HCT116 (cell line): Measurements from ENCODE around the gene STK32C. TPM values are rescaled to one million over a fixed set of nuclear protein-coding genes. Genes with fewer than 3 reads are reported as not detected.

Source experiments
- ATAC-seq: fragments of 200-7000 bp; cut with Tn5 transposase; 2 replicates; pipeline ENCODE4 v1.9.1; 2020; ENCODE audit warnings: mild to moderate bottlenecking, moderate library complexity
- BruUV-seq: library from RNA; stranded (reverse); fragments of 400-500 nt; replicated peaks from 2 replicates; lab custom pipeline; 2021; lab: Mats Ljungman, UMichigan
- CTCF ChIA-PET: fragments of 300-600 bp; sonication (Branson Sonifier 250); formaldehyde crosslinking; loops from one replicate; lab custom pipeline; 2021; ENCODE audit warnings: antibody characterized with exemption; lab: Charles Lee
- POLR2A ChIA-PET: fragments of 300-600, 350-600 bp; sonication (Branson Sonifier 250); formaldehyde crosslinking; loops from one replicate; lab custom pipeline; 2021; ENCODE audit warnings: antibody characterized with exemption; lab: Charles Lee
- RAD21 ChIA-PET, 2 experiments: fragments of 300-600 bp; sonication (Branson Sonifier 250); formaldehyde crosslinking; loops; one replicate each; lab custom pipeline; 2023; ENCODE audit warnings: low total read pairs in 2 of 2; ENCODE audit not compliant: uncharacterized antibody in 2 of 2, unreplicated experiment in 2 of 2, low non-redundant PET in 1 of 2; lab: Charles Lee
- DNase-seq: peaks from one replicate; pipeline ENCODE4 v3.0.0-alpha.2; 2010; ENCODE audit warnings: low read depth, low spot score
- H2AFZ ChIP-seq: fragments of 200-600 bp; shearing (Covaris generic), sonication (generic); 2 replicates; pipeline ENCODE4 v1.6.1; 2017; ENCODE audit warnings: low read depth, mixed run types, mixed read lengths, antibody characterized with exemption, low read length; ENCODE audit not compliant: poor library complexity, severe bottlenecking
- H3K27ac ChIP-seq: 2 replicates; pipeline ENCODE4 v1.5.1; 2012; ENCODE audit warnings: low read depth, low read length
- H3K27me3 ChIP-seq: fragments of 200-600 bp; sonication (generic); 2 replicates; pipeline ENCODE4 v1.6.1; 2016; ENCODE audit warnings: mixed run types, low read length, mixed read lengths; ENCODE audit not compliant: insufficient read depth
- H3K36me3 ChIP-seq, 2 experiments: fragments of 200-500 bp in 1 of 2; fragments of 200-600 bp in 1 of 2; sonication (Bioruptor generic) in 1 of 2; sonication (generic) in 1 of 2; 2 replicates each; pipeline versions ENCODE4 v1.5.1 to v1.6.1; 2014 to 2016; ENCODE audit warnings: low read length in 2 of 2, inconsistent platforms in 1 of 2, mixed read lengths in 1 of 2, mixed run types in 1 of 2; ENCODE audit not compliant: insufficient read depth in 2 of 2, control insufficient read depth in 1 of 2
- H3K4me1 ChIP-seq, 2 experiments: fragments of 200-600 bp in 1 of 2; sonication (generic) in 1 of 2; 2 replicates each; pipeline versions ENCODE4 v1.5.1 to v1.6.1; 2012 to 2017; ENCODE audit warnings: low read length in 2 of 2, inconsistent platforms in 1 of 2, mild to moderate bottlenecking in 1 of 2, mixed read lengths in 1 of 2, mixed run types in 1 of 2, moderate library complexity in 1 of 2; ENCODE audit not compliant: insufficient read depth in 2 of 2, control insufficient read depth in 1 of 2
- H3K4me2 ChIP-seq: fragments of 200-600 bp; sonication (generic); 2 replicates; pipeline ENCODE4 v1.6.1; 2017; ENCODE audit warnings: mixed run types, low read length, mixed read lengths
- H3K4me3 ChIP-seq, 2 experiments: fragments of 200-600 bp in 1 of 2; sonication (generic) in 1 of 2; replicated peaks in 1 of 2; 2 replicates each; pipeline ENCODE4 v1.5.1; 2011 to 2016; ENCODE audit warnings: low read length in 2 of 2, control low read depth in 1 of 2, low read depth in 1 of 2, mild to moderate bottlenecking in 1 of 2, mixed read lengths in 1 of 2, mixed run types in 1 of 2
- H3K79me2 ChIP-seq: fragments of 200-600 bp; sonication (generic); 2 replicates; pipeline ENCODE4 v1.6.1; 2017; ENCODE audit warnings: mild to moderate bottlenecking, mixed run types, low read length, moderate library complexity, mixed read lengths; ENCODE audit not compliant: insufficient read depth
- H3K9ac ChIP-seq: fragments of 200-600 bp; sonication (generic); 2 replicates; pipeline ENCODE4 v1.6.1; 2016; ENCODE audit warnings: low read length, mixed read lengths
- H3K9me2 ChIP-seq: fragments of 200-600 bp; sonication (generic), shearing (Covaris generic); 2 replicates; pipeline ENCODE4 v1.6.1; 2017; ENCODE audit warnings: mixed run types, mild to moderate bottlenecking, moderate library complexity; ENCODE audit not compliant: insufficient read depth
- H3K9me3 ChIP-seq, 2 experiments: fragments of 200-500 bp in 1 of 2; fragments of 200-600 bp in 1 of 2; sonication (Bioruptor generic) in 1 of 2; sonication (generic) in 1 of 2; 2 replicates each; pipeline ENCODE4 v1.6.1; 2014 to 2017; ENCODE audit warnings: low read length in 2 of 2, mixed read lengths in 2 of 2, inconsistent platforms in 1 of 2, low read depth in 1 of 2, mild to moderate bottlenecking in 1 of 2, mixed run types in 1 of 2, moderate library complexity in 1 of 2; ENCODE audit not compliant: control insufficient read depth in 1 of 2, insufficient read depth in 1 of 2
- H4K20me1 ChIP-seq: fragments of 200-600 bp; sonication (generic), shearing (Covaris generic); 2 replicates; pipeline ENCODE4 v1.6.1; 2017; ENCODE audit warnings: mixed run types, mild to moderate bottlenecking, moderate library complexity; ENCODE audit not compliant: insufficient read depth
- CTCF ChIP-seq, 3 experiments: fragments of 200-600 bp in 1 of 3; sonication (generic) in 1 of 3; IDR thresholded peaks in 2 of 3; conservative IDR thresholded peaks in 1 of 3; 2 replicates each; pipeline ENCODE4 v1.5.1; 2012 to 2017; ENCODE audit warnings: low read depth in 2 of 3, low read length in 2 of 3, antibody characterized with exemption in 1 of 3, borderline replicate concordance in 1 of 3, control low read depth in 1 of 3, mild to moderate bottlenecking in 1 of 3, mixed read lengths in 1 of 3, mixed run types in 1 of 3, moderate library complexity in 1 of 3; ENCODE audit not compliant: insufficient read depth in 1 of 3
- EGR1 ChIP-seq: IDR thresholded peaks from 2 replicates; pipeline ENCODE4 v1.6.1; 2012; ENCODE audit warnings: low read depth
- SP1 ChIP-seq: IDR thresholded peaks from 2 replicates; pipeline ENCODE4 v1.6.1; 2012; ENCODE audit warnings: low read depth
- ZFX ChIP-seq: fragments of 450-650 bp; IDR thresholded peaks from 2 replicates; pipeline ENCODE4 v1.6.1; 2017
- intact Hi-C: fragments of 100-400 bp; cut with micrococcal nuclease; formaldehyde crosslinking; loops from 2 replicates; pipeline ENCODE4 v1.10.0; 2022
- total RNA-seq: library from RNA; stranded (reverse); gene quantifications from one replicate; pipeline ENCODE4 v1.2.1, GENCODE V29; 2021; ENCODE audit not compliant: unreplicated experiment

The STK32C gene
- total RNA-seq, 1 experiment from 2014 or later: 29.7 TPM

- no peak for TF ChIP-seq EGR1
Measured at GRCh38 chr10:132233501-132234085, 74.2 kb downstream of the STK32C start (continued).

DNA sequence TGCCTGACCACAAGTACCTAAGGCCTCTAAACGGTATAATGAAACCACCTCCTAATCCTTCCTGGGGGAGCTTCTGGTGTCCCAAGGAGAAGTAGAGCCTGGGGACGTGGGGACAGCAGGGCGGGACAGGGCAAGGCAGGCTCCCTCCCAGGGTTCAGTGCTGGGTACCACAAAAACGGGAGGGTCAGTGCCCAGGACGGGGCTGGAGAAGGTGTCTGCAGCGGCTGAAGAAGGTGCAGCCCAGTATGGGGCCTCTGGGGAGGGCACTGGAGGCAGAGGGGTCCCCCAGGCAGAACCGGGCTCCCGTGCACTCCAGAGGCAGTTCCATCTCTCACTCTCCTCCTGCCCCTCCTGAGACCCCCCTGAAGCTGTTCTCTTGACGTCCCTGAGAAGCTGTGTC lies 74.8 kb downstream of the STK32C start:
- no peaks in the 10 kb centered on the region for H4K20me1 ChIP-seq
- H3K9me2 ChIP-seq: no peaks in the 10 kb centered on the region
- intact Hi-C loops: no loop called here
- H3K36me3 ChIP-seq: no peaks in the 10 kb centered on the region
- H3K4me3 ChIP-seq: no peak overlapping the region
- no peaks in the 10 kb centered on the region for H3K4me1 ChIP-seq
- DNase-seq: no peak
- ATAC-seq: no peak
- no peaks in the 10 kb centered on the region for H3K79me2 ChIP-seq
- no peak overlapping the region for H2AFZ ChIP-seq
- H3K27ac ChIP-seq: no peak overlapping the region
- TF ChIP-seq ZFX (no peak), SP1 (no peak), CTCF (IDR thresholded peaks at IDR 0.05 in 2 of 3, conservative IDR thresholded peaks at IDR 0.05 in 1 of 3; ENCODE audit: borderline replicate concordance in 1 of 3, insufficient read depth in 1 of 3, low read depth in 2 of 3, low read length in 2 of 3) (no peak)
- no peak overlapping the region for H3K9ac ChIP-seq
- CTCF ChIA-PET: no interaction called here
- POLR2A ChIA-PET: no interaction called here
- H3K27me3 ChIP-seq: no peaks in the 10 kb centered on the region
- RAD21 ChIA-PET: no interaction called here
- BruUV-seq: no TSS peak
- no peaks in the 10 kb centered on the region for H3K9me3 ChIP-seq
- no peak overlapping the region for H3K4me2 ChIP-seq
